Ovary (tissue), 9 donors: ENCODE data around the gene TFIP11. TPM values are rescaled to one million over a fixed set of nuclear protein-coding genes. Genes with fewer than 3 reads are reported as not detected.

Source experiments
- DNase-seq, 5 donors: peaks; one replicate each; pipeline ENCODE4 v3.0.0-alpha.2; 2019 to 2020
- H3K27ac ChIP-seq, 2 donors: fragments of 200-600 bp; one replicate each; pipeline versions ENCODE4 v1.5.1 to v1.8.0; 2019 to 2022
- H3K27me3 ChIP-seq: fragments of 200-600 bp; one replicate; pipeline ENCODE4 v1.8.0; 2022
- H3K36me3 ChIP-seq: fragments of 200-600 bp; sonication (generic); one replicate; pipeline ENCODE4 v1.5.1; 2019
- H3K4me1 ChIP-seq: one replicate; pipeline ENCODE4 v1.8.1; 2013; ENCODE audit warnings: mild to moderate bottlenecking, moderate library complexity; ENCODE audit not compliant: insufficient read depth
- H3K4me3 ChIP-seq: fragments of 200-600 bp; sonication (generic); one replicate; pipeline ENCODE4 v1.5.1; 2017
- H3K9me3 ChIP-seq, 2 donors: fragments of 200-600 bp in 1 of 2; sonication (generic) in 1 of 2; one replicate each; pipeline versions ENCODE4 v1.5.1 to v1.8.1; 2013 to 2019; ENCODE audit warnings: mild to moderate bottlenecking in 1 of 2, moderate library complexity in 1 of 2
- CTCF ChIP-seq, 3 donors: fragments of 450-650 bp in 2 of 3; fragments of 200-600 bp in 1 of 3; IDR thresholded peaks; one replicate each; pipeline versions ENCODE4 v1.5.1 to v1.8.0; 2016 to 2022; ENCODE audit warnings: antibody characterized with exemption in 3 of 3, mild to moderate bottlenecking in 1 of 3
- EP300 ChIP-seq: sonication (generic); formaldehyde crosslinking; IDR thresholded peaks from one replicate; pipeline ENCODE4 v1.6.1; 2017; ENCODE audit warnings: antibody characterized with exemption
- POLR2A ChIP-seq: fragments of 450-650 bp; IDR thresholded peaks from one replicate; pipeline ENCODE4 v1.6.1; 2017; ENCODE audit warnings: antibody characterized with exemption, mild to moderate bottlenecking, moderate library complexity
- WGBS, 3 donors: extraction: QIAGEN DNeasy Blood & Tissue Kit in 1 of 3; methylation state at CpG; one replicate each; pipeline versions ENCODE4 v1.1.5 to v1.1.7; 2013 to 2017; 5-methylcytosine and 5-hydroxymethylcytosine counted together
- intact Hi-C, 4 donors: fragments of 100-400 bp; cut with DNase I; formaldehyde crosslinking; loops; one replicate each; pipeline versions ENCODE4 v1.11.0 to v1.15.1; 2022 to 2023
- polyA plus RNA-seq, 2 donors: library from polyadenylated mRNA; stranded (reverse); fragments of 200-250 nt in 1 of 2; fragments of 350-450 nt in 1 of 2; fragmentation: Illumina TruSeq in 1 of 2; extraction: RNeasy Lipid Tissue Mini Kit (QIAGEN cat#74804) in 1 of 2; gene quantifications; one replicate each; pipeline ENCODE4 v1.2.3, GENCODE V29; 2013 to 2014
- total RNA-seq, 7 donors: library from RNA; depleted of rRNA in 2 of 7; stranded (reverse); fragments of >200 nt in 2 of 7; fragmentation: NEBNext Ultra II Directional in 3 of 7; extraction: Animal tissue kit (Norgen Biotek cat#: 25700) in 3 of 7; gene quantifications; one replicate each; pipeline versions ENCODE4 v1.1.0 to v1.2.4, GENCODE V29; 2016 to 2023
- donor health status: DM: no; HTN: no; CAD: no; lungs with moderate emphysema.
- donor health status: DM: no; HTN: no; CAD: no.
- donor health status: Bipolar disorder and iron deficiency.
- donor health status: DM: yes; HTN: yes; CAD: no.
- donor health status: DM: no; HTN: no; CAD: no.
- donor health status: DM: yes; HTN: yes; CAD: no.

TFIP11 gene
- total and polyA plus RNA-seq, 9 donors, result 10.8 to 31.0 (median 26.3) TPM

GRCh38 chr22:26556904-26557303 is 44.6 kb upstream of the TFIP11 start:
- intact Hi-C loops, result no loop called here
- Histone ChIP-seq H3K4me1 (peaks cover 2% of the 10 kb centered on the region), H3K9me3 (no peaks in the 10 kb centered on the region), H3K27ac (no peak overlapping the region), H3K36me3 (no peaks in the 10 kb centered on the region), H3K4me3 (no peak overlapping the region), H3K27me3 (no peaks in the 10 kb centered on the region)
- no peak for DNase-seq
- TF ChIP-seq POLR2A (no peak), EP300 (no peak)
- WGBS, 3 donors, result 65 to 74% (median 74%) methylated on average over 5 of the region's 5 CpGs

- no peaks in the 10 kb centered on the region for H3K27me3 ChIP-seq
- H3K4me3 ChIP-seq, result no peak overlapping the region
- no peaks in the 10 kb centered on the region for H3K36me3 ChIP-seq
- TF ChIP-seq EP300 (no peak), POLR2A (no peak), CTCF (IDR thresholded peaks at IDR 0.05) (no peak)
- H3K4me1 ChIP-seq, result peaks cover 2% of the 10 kb centered on the region
- H3K9me3 ChIP-seq, result no peaks in the 10 kb centered on the region
- H3K27ac ChIP-seq, result no peak overlapping the region
- no peak for DNase-seq
- intact Hi-C loops, result no loop called here
- 86 to 90% (median 87%) methylated on average over 11 of the region's 11 CpGs for WGBS, 3 donors
These were observed 43.2 kb upstream of the TFIP11 start for GRCh38 chr22:26555478-26555877.

GRCh38 chr22:26554956-26555355 is 42.7 kb upstream of the TFIP11 start:
- H3K9me3 ChIP-seq, result no peaks in the 10 kb centered on the region
- 79 to 81% (median 81%) methylated on average over 6 of the region's 6 CpGs for WGBS, 3 donors
- H3K4me1 ChIP-seq, result peaks cover 2% of the 10 kb centered on the region
- no peak for DNase-seq
- intact Hi-C loops, result no loop called here
- H3K27ac ChIP-seq, result no peak overlapping the region
- TF ChIP-seq CTCF (IDR thresholded peaks at IDR 0.05) (no peak), EP300 (no peak), POLR2A (no peak)
- H3K27me3 ChIP-seq, result no peaks in the 10 kb centered on the region
- H3K4me3 ChIP-seq, result no peak overlapping the region
- H3K36me3 ChIP-seq, result no peaks in the 10 kb centered on the region

- no peak overlapping the region for H3K27ac ChIP-seq
- intact Hi-C loops, result no loop called here
- no peaks in the 10 kb centered on the region for H3K36me3 ChIP-seq
- H3K27me3 ChIP-seq, result no peaks in the 10 kb centered on the region
- no peaks in the 10 kb centered on the region for H3K9me3 ChIP-seq
- no peak overlapping the region for H3K4me3 ChIP-seq
- DNase-seq, result no peak
- 48 to 55% (median 53%) methylated on average over 7 of the region's 7 CpGs for WGBS, 3 donors
- TF ChIP-seq CTCF (IDR thresholded peaks at IDR 0.05) (no peak), POLR2A (no peak), EP300 (no peak)
- no peaks in the 10 kb centered on the region for H3K4me1 ChIP-seq
These were observed 40.9 kb upstream of the TFIP11 start for GRCh38 chr22:26553056-26553752.

- no peaks in the 10 kb centered on the region for H3K27me3 ChIP-seq
- no peak for TF ChIP-seq POLR2A
- TF ChIP-seq EP300, result no peak
- no peak for TF ChIP-seq CTCF (IDR thresholded peaks at IDR 0.05)
- no peak overlapping the region for H3K4me3 ChIP-seq
- no peaks in the 10 kb centered on the region for H3K9me3 ChIP-seq
- no peaks in the 10 kb centered on the region for H3K36me3 ChIP-seq
- H3K4me1 ChIP-seq, result no peaks in the 10 kb centered on the region
- DNase-seq, result no peak
- H3K27ac ChIP-seq, result no peak overlapping the region
- 63 to 86% (median 82%) methylated on average over 9 to 10 of the region's 10 CpGs for WGBS, 3 donors
- intact Hi-C loops, result no loop called here
These were observed 40.2 kb upstream of the TFIP11 start for GRCh38 chr22:26552466-26552865.
